ENCODE results near the gene ADA. TPM values are rescaled to one million over a fixed set of nuclear protein-coding genes. Genes with fewer than 3 reads are reported as not detected.

Gene ADA
- total RNA-seq, 4 donors from 2014 or later: 1.6 to 25.6 (median 5.0) TPM

DNA sequence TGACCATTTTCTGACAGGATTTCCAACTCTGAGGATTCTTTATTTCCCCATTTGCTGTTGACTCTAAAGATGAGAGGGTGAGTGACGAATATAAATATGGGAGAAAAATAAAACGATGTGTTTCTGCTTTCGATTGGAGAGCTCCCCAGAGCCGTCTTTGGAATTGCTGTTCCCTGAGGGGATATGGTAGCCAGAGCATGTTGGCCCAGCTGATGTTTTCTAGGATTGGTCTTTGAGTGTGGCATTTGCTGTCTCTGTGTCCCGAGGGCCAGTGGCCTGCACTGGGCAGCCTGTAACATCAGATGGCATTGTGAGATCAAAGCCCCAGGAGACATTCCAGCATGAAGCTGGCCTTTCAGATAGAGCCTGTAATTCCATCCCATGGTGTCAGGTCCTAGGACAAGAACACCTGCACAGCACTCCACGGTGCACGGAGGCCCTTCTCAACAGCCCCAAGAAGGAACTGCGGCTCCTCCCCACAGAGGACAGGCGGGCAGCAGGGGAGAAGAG lies 42.4 kb downstream of the ADA start:
- peak overlapping the region in 1 of 4 donors; percentile 35 for H3K4me3 ChIP-seq
- TF ChIP-seq, protein P1, sequence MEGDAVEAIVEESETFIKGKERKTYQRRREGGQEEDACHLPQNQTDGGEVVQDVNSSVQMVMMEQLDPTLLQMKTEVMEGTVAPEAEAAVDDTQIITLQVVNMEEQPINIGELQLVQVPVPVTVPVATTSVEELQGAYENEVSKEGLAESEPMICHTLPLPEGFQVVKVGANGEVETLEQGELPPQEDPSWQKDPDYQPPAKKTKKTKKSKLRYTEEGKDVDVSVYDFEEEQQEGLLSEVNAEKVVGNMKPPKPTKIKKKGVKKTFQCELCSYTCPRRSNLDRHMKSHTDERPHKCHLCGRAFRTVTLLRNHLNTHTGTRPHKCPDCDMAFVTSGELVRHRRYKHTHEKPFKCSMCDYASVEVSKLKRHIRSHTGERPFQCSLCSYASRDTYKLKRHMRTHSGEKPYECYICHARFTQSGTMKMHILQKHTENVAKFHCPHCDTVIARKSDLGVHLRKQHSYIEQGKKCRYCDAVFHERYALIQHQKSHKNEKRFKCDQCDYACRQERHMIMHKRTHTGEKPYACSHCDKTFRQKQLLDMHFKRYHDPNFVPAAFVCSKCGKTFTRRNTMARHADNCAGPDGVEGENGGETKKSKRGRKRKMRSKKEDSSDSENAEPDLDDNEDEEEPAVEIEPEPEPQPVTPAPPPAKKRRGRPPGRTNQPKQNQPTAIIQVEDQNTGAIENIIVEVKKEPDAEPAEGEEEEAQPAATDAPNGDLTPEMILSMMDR (IDR thresholded peaks at IDR 0.05): no peak
- no peak for TF ChIP-seq POLR2A (IDR thresholded peaks at IDR 0.05)
- H3K27me3 ChIP-seq: no peaks in the 10 kb centered on the region
- peaks cover 0 to 4% (median 0%) of the 10 kb centered on the region in 4 donors for H3K9me3 ChIP-seq
- no peaks in the 10 kb centered on the region for H3K36me3 ChIP-seq
- H3K4me1 ChIP-seq: peaks cover 0 to 19% (median 8%) of the 10 kb centered on the region in 4 donors
- DNase-seq: peak in 1 of 3 donors; percentile 44
- H3K27ac ChIP-seq: peak overlapping the region; percentile 64 to 80 (median 68)

GRCh38 chr20:44606725-44607441 lies 44.6 kb downstream of the ADA start:
- Histone ChIP-seq H3K4me3 (no peak overlapping the region), H3K36me3 (no peaks in the 10 kb centered on the region), H3K27ac (no peak overlapping the region), H3K4me1 (peaks cover 0 to 31% (median 8%) of the 10 kb centered on the region in 4 donors), H3K9me3 (peaks cover 0 to 4% (median 0%) of the 10 kb centered on the region in 4 donors), H3K27me3 (no peaks in the 10 kb centered on the region)
- DNase-seq: no peak
- TF ChIP-seq, protein P1 (IDR thresholded peaks at IDR 0.05): no peak
- TF ChIP-seq POLR2A (IDR thresholded peaks at IDR 0.05): no peak

- peak overlapping the region in 1 of 4 donors; percentile 38 for H3K27ac ChIP-seq
- H3K4me1 ChIP-seq: peaks cover 0 to 43% (median 16%) of the 10 kb centered on the region in 4 donors
- no peak overlapping the region for H3K4me3 ChIP-seq
- H3K27me3 ChIP-seq: no peaks in the 10 kb centered on the region
- DNase-seq: peak in 1 of 3 donors; percentile 32
- peaks cover 0 to 4% (median 0%) of the 10 kb centered on the region in 4 donors for H3K9me3 ChIP-seq
- TF ChIP-seq, protein P1 (IDR thresholded peaks at IDR 0.05): no peak
- no peak for TF ChIP-seq POLR2A (IDR thresholded peaks at IDR 0.05)
- no peaks in the 10 kb centered on the region for H3K36me3 ChIP-seq
These were observed 48.2 kb downstream of the ADA start for GRCh38 chr20:44603327-44603726.

DNA sequence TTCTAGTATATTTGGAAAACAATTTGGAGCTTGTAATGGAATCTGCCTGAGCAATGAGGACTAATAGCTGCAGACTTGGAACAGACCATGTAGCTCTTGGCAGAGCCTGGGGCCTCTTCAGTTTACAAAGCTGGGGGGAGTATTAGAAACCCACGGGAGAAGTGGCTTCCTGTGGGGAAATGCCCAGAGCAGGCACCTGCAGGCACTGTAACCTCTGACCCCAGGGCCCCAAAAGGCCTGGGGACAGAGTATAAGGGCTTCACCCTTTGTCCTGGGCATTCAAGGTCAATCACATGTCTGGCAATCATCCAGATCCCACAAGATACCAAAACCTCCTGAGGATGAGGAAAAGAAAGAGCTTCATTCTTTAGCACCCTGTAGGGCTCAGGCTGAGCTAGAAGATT lies 49.7 kb downstream of the ADA start:
- peak in 1 of 3 donors; percentile 63 for DNase-seq
- Histone ChIP-seq H3K4me1 (peaks cover 0 to 58% (median 22%) of the 10 kb centered on the region in 4 donors), H3K36me3 (no peaks in the 10 kb centered on the region), H3K27me3 (no peaks in the 10 kb centered on the region), H3K9me3 (peaks cover 0 to 4% (median 0%) of the 10 kb centered on the region in 4 donors), H3K4me3 (no peak overlapping the region), H3K27ac (peak overlapping the region; percentile 58 to 88 (median 64))
- TF ChIP-seq, protein P1 (IDR thresholded peaks at IDR 0.05): no peak
- TF ChIP-seq POLR2A (IDR thresholded peaks at IDR 0.05): no peak

DNA sequence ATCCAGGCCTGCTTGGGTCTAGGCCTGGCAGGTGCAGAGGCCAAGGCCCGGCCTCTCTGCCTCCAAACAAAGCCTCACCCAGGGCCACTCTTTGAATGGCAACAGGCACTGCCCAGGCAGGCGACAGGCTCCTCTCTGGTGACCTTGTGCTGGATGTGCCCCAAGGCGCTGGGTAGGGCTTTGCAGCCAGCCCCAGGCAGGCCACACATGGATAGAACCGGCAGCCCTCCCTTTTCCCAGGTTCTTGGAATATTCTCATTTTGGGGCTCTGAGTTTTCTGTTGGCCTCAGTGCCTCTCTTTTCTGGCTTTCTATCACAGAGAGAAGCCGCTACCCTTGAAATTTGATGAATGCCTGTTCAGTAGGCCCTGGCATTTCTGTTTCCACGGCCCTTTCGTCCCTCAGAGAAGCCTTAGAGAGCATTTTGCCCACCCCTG lies 50.2 kb downstream of the ADA start:
- H3K27ac ChIP-seq: peak overlapping the region; percentile 58 to 88 (median 72)
- H3K36me3 ChIP-seq: no peaks in the 10 kb centered on the region
- no peaks in the 10 kb centered on the region for H3K27me3 ChIP-seq
- TF ChIP-seq, protein P1 (IDR thresholded peaks at IDR 0.05): no peak
- no peak for TF ChIP-seq POLR2A (IDR thresholded peaks at IDR 0.05)
- no peaks in the 10 kb centered on the region for H3K9me3 ChIP-seq
- peaks cover 0 to 61% (median 23%) of the 10 kb centered on the region in 4 donors for H3K4me1 ChIP-seq
- DNase-seq: peak in 1 of 3 donors; percentile 43
- H3K4me3 ChIP-seq: no peak overlapping the region

Data from Peyer's patch (tissue), 4 donors.